ENCODE data around the gene NID2. TPM values are rescaled to one million over a fixed set of nuclear protein-coding genes. Genes with fewer than 3 reads are reported as not detected.

Gene NID2
- total RNA-seq (not detected in 2 replicates), polyA plus RNA-seq (not detected in 2 replicates), polyA minus RNA-seq (not detected in 2 replicates)
- 2.2 TPM for total RNA-seq (2013)

GRCh38 chr14:52068615-52069306, at the start of gene NID2:
NID2 (minus strand) TSS chr14:52069059; CDS start chr14:52068994, 65 bp downstream.
- Mint-ChIP-seq H3K9me3 (ENCODE audit: insufficient read depth) (no peaks in the 10 kb centered on the region), H3K4me3 (peak within 1 kb of the TSS; percentile 74), H3K4me1 (peaks cover 22% of the 10 kb centered on the region), H3K27me3 (peaks cover 36% of the 10 kb centered on the region), H3K27ac (no peak within 1 kb of the TSS)
- no peaks in the 10 kb centered on the region for H4K20me1 ChIP-seq (ENCODE audit: control insufficient read depth, insufficient read depth, low read length, poor library complexity, severe bottlenecking)
- H3K27me3 ChIP-seq (replicated peaks in 1 of 4; ENCODE audit: control extremely low read depth in 1 of 4, control insufficient read depth in 3 of 4, insufficient read depth in 4 of 4, low read length in 3 of 4), result peaks cover 0 to 42% (median 27%) of the 10 kb centered on the region in 4 experiments
- H3K79me2 ChIP-seq (ENCODE audit: control insufficient read depth, insufficient read depth, low read length), result no peaks in the 10 kb centered on the region
- H3K4me1 ChIP-seq (ENCODE audit: control insufficient read depth in 2 of 2, insufficient read depth in 2 of 2, low read length in 2 of 2), result peaks cover 27 to 28% of the 10 kb centered on the region in 2 donors
- DNase-seq, result peak; percentile 41
- ChIA-PET POLR2A (no interaction called here), CTCF (interaction anchor here (0.7 kb wide), 1 partner anchor 1860 kb away, joined by 3 read pairs; no protein-coding TSS in a partner anchor)
- intact Hi-C loops (cut with micrococcal nuclease), result no loop called here
- WGBS (ENCODE audit: insufficient coverage), result 2% methylated on average over 57 of the region's 57 CpGs
- TF ChIP-seq EZH2 (IDR thresholded peaks at IDR 0.05; ENCODE audit: borderline replicate concordance, insufficient read depth, low read depth, low read length, poor library complexity, severe bottlenecking) (no peak), CTCF (IDR thresholded peaks at IDR 0.05) (no peak)
- peak within 1 kb of the TSS; percentile 61 for H3K9ac ChIP-seq (ENCODE audit: low read length)
- peak; percentile 62 for ATAC-seq (ENCODE audit: low read depth)
- H3K4me2 ChIP-seq (replicated peaks; ENCODE audit: low read depth, low read length, poor library complexity, severe bottlenecking), result peak within 1 kb of the TSS; percentile 92
- no peaks in the 10 kb centered on the region for H3K36me3 ChIP-seq (replicated peaks in 1 of 2; ENCODE audit: control extremely low read depth in 1 of 2, control insufficient read depth in 1 of 2, extremely low read depth in 1 of 2, insufficient read depth in 2 of 2, low read length in 1 of 2)
- H3K9me3 ChIP-seq (ENCODE audit: control extremely low read depth in 1 of 3, control insufficient read depth in 2 of 3, insufficient read depth in 1 of 3, low read length in 2 of 3), result peaks cover 0 to 18% (median 0%) of the 10 kb centered on the region in 3 donors
- H3K27ac ChIP-seq (ENCODE audit: low read length in 2 of 2), result no peak within 1 kb of the TSS
- peak within 1 kb of the TSS; percentile 43 for H2AFZ ChIP-seq (ENCODE audit: insufficient read depth, low read depth, low read length, poor library complexity, severe bottlenecking)
- peak within 1 kb of the TSS; percentile 16 to 59 (median 49) for H3K4me3 ChIP-seq (ENCODE audit: control extremely low read depth in 1 of 5, extremely low read depth in 1 of 5, insufficient read depth in 1 of 5, low read depth in 2 of 5, low read length in 4 of 5)

GRCh38 chr14:52117111-52117832, 48.4 kb upstream of the NID2 start:
- no peak overlapping the region for H3K27ac ChIP-seq (ENCODE audit: low read length in 2 of 2)
- no peak for TF ChIP-seq EZH2 (IDR thresholded peaks at IDR 0.05; ENCODE audit: borderline replicate concordance, insufficient read depth, low read depth, low read length, poor library complexity, severe bottlenecking)
- TF ChIP-seq CTCF (IDR thresholded peaks at IDR 0.05), result no peak
- no peaks in the 10 kb centered on the region for H3K4me1 ChIP-seq (ENCODE audit: control insufficient read depth in 2 of 2, insufficient read depth in 2 of 2, low read length in 2 of 2)
- Mint-ChIP-seq H3K27ac (no peak overlapping the region), H3K27me3 (peaks cover 4% of the 10 kb centered on the region), H3K4me3 (no peak overlapping the region), H3K4me1 (peaks cover 5% of the 10 kb centered on the region), H3K9me3 (ENCODE audit: insufficient read depth) (no peaks in the 10 kb centered on the region)
- H3K36me3 ChIP-seq (replicated peaks in 1 of 2; ENCODE audit: control extremely low read depth in 1 of 2, control insufficient read depth in 1 of 2, extremely low read depth in 1 of 2, insufficient read depth in 2 of 2, low read length in 1 of 2), result no peaks in the 10 kb centered on the region
- H3K79me2 ChIP-seq (ENCODE audit: control insufficient read depth, insufficient read depth, low read length), result no peaks in the 10 kb centered on the region
- no peak overlapping the region for H3K9ac ChIP-seq (ENCODE audit: low read length)
- H3K27me3 ChIP-seq (replicated peaks in 1 of 4; ENCODE audit: control extremely low read depth in 1 of 4, control insufficient read depth in 3 of 4, insufficient read depth in 4 of 4, low read length in 3 of 4), result no peaks in the 10 kb centered on the region
- ATAC-seq (ENCODE audit: low read depth), result no peak
- no peak for DNase-seq
- WGBS (ENCODE audit: insufficient coverage), result 84% methylated on average over 11 of the region's 14 CpGs
- CTCF ChIA-PET, result no interaction called here
- intact Hi-C loops (cut with micrococcal nuclease), result no loop called here
- no peak overlapping the region for H2AFZ ChIP-seq (ENCODE audit: insufficient read depth, low read depth, low read length, poor library complexity, severe bottlenecking)
- no peaks in the 10 kb centered on the region for H4K20me1 ChIP-seq (ENCODE audit: control insufficient read depth, insufficient read depth, low read length, poor library complexity, severe bottlenecking)
- POLR2A ChIA-PET, result no interaction called here
- no peak overlapping the region for H3K4me3 ChIP-seq (ENCODE audit: control extremely low read depth in 1 of 5, extremely low read depth in 1 of 5, insufficient read depth in 1 of 5, low read depth in 2 of 5, low read length in 4 of 5)
- H3K9me3 ChIP-seq (ENCODE audit: control extremely low read depth in 1 of 3, control insufficient read depth in 2 of 3, insufficient read depth in 1 of 3, low read length in 2 of 3), result no peaks in the 10 kb centered on the region
- H3K4me2 ChIP-seq (replicated peaks; ENCODE audit: low read depth, low read length, poor library complexity, severe bottlenecking), result no peak overlapping the region

Data from B cell (primary cell).